Sigmoid colon (tissue), 7 donors: ENCODE data around the gene SLC7A6OS. TPM values are rescaled to one million over a fixed set of nuclear protein-coding genes. Genes with fewer than 3 reads are reported as not detected.
A peak's percentile ranks its signal among the peaks of the same experiment; 100 is the strongest.

Source experiments
- DNase-seq: peaks from one replicate; pipeline ENCODE4 v3.0.0-alpha.2; 2019
- H3K27ac ChIP-seq, 4 donors: fragments of 200-600 bp; sonication (generic); one replicate each; pipeline ENCODE4 v1.5.1; 2016 to 2019; ENCODE audit warnings: mild to moderate bottlenecking in 1 of 4
- H3K27me3 ChIP-seq, 3 donors: fragments of 200-600 bp; sonication (generic); one replicate each; pipeline ENCODE4 v1.5.1; 2019; ENCODE audit warnings: mild to moderate bottlenecking in 1 of 3
- H3K36me3 ChIP-seq, 4 donors: fragments of 200-600 bp; sonication (generic); one replicate each; pipeline ENCODE4 v1.5.1; 2016 to 2019
- H3K4me1 ChIP-seq, 4 donors: fragments of 200-600 bp; sonication (generic); one replicate each; pipeline ENCODE4 v1.5.1; 2017 to 2019
- H3K4me3 ChIP-seq, 4 donors: fragments of 200-600 bp; sonication (generic); one replicate each; pipeline ENCODE4 v1.5.1; 2017 to 2019; ENCODE audit warnings: mild to moderate bottlenecking in 2 of 4, moderate library complexity in 1 of 4
- H3K9me3 ChIP-seq, 4 donors: fragments of 200-600 bp in 3 of 4; sonication (generic) in 3 of 4; one replicate each; pipeline versions ENCODE4 v1.5.1 to v1.6.1; 2013 to 2019
- EP300 ChIP-seq, 4 donors: sonication (generic); formaldehyde crosslinking; IDR thresholded peaks; one replicate each; pipeline ENCODE4 v1.6.1; 2017; ENCODE audit warnings: antibody characterized with exemption in 4 of 4
- POLR2A ChIP-seq, 2 donors: fragments of 450-650 bp; IDR thresholded peaks; one replicate each; pipeline ENCODE4 v1.6.1; 2016; ENCODE audit warnings: antibody characterized with exemption in 2 of 2, mild to moderate bottlenecking in 2 of 2, moderate library complexity in 2 of 2
- POLR2AphosphoS5 ChIP-seq, 4 donors: sonication (generic); formaldehyde crosslinking; IDR thresholded peaks; one replicate each; pipeline ENCODE4 v1.6.1; 2017; ENCODE audit warnings: antibody characterized with exemption in 4 of 4
- WGBS, 2 donors: extraction: QIAGEN DNeasy Blood & Tissue Kit; methylation state at CpG; one replicate each; pipeline ENCODE4 v1.1.7; 2013; 5-methylcytosine and 5-hydroxymethylcytosine counted together
- intact Hi-C: fragments of 100-400 bp; cut with DNase I; formaldehyde crosslinking; loops from one replicate; pipeline ENCODE4 v1.15.1; 2023
- polyA plus RNA-seq, 3 donors: library from polyadenylated mRNA; stranded (reverse); fragments of 200-250 nt; gene quantifications; one replicate each; pipeline ENCODE4 v1.2.3, GENCODE V29; 2013
- total RNA-seq, 4 donors: library from RNA; depleted of rRNA; stranded (reverse); fragments of >200 nt; gene quantifications; one replicate each; pipeline ENCODE4 v1.1.0, GENCODE V29; 2016
- TF ChIP-seq, protein P1 (sequence below), 4 experiments: fragments of 450-650 bp in 3 of 4; fragments of 200-600 bp in 1 of 4; IDR thresholded peaks; one replicate each; pipeline ENCODE4 v1.5.1; 2016 to 2019; ENCODE audit warnings: antibody characterized with exemption in 4 of 4, mild to moderate bottlenecking in 3 of 4, moderate library complexity in 2 of 4
- donor health status: healthy with polysubstance abuse.
- donor health status: Bipolar disorder and iron deficiency.
- donor health status: healthy.

The SLC7A6OS gene
- total and polyA plus RNA-seq, 7 donors: 4.8 to 20.8 (median 10.0) TPM

DNA sequence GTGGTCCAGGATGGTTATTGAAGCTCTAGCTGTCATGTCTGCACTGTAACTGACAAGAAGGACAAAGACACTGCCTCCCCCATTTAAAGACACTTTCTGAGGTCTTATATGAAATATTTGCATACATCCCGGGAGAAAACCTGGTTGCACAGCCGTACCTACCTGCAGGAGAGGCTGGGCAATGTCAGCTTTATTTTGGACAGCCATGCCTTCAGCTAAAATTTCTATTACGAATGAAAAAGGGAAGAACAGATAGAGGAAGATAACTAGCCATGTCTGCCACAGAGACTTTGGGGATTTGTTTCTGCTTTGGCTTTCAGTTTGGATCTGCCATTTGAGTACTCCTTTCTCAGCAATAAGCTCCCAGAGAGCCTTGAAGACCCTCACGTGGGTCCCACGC lies 27.4 kb downstream of the SLC7A6OS start:
- no peaks in the 10 kb centered on the region for H3K27me3 ChIP-seq
- H3K36me3 ChIP-seq: peaks cover 0 to 18% (median 4%) of the 10 kb centered on the region in 4 donors
- DNase-seq: no peak
- H3K27ac ChIP-seq: peak overlapping the region in 2 of 4 donors; percentile 17 to 31
- no peak overlapping the region for H3K4me3 ChIP-seq
- intact Hi-C loops: no loop called here
- TF ChIP-seq, protein P1, sequence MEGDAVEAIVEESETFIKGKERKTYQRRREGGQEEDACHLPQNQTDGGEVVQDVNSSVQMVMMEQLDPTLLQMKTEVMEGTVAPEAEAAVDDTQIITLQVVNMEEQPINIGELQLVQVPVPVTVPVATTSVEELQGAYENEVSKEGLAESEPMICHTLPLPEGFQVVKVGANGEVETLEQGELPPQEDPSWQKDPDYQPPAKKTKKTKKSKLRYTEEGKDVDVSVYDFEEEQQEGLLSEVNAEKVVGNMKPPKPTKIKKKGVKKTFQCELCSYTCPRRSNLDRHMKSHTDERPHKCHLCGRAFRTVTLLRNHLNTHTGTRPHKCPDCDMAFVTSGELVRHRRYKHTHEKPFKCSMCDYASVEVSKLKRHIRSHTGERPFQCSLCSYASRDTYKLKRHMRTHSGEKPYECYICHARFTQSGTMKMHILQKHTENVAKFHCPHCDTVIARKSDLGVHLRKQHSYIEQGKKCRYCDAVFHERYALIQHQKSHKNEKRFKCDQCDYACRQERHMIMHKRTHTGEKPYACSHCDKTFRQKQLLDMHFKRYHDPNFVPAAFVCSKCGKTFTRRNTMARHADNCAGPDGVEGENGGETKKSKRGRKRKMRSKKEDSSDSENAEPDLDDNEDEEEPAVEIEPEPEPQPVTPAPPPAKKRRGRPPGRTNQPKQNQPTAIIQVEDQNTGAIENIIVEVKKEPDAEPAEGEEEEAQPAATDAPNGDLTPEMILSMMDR (IDR thresholded peaks at IDR 0.05): no peak
- TF ChIP-seq EP300 (IDR thresholded peaks at IDR 0.05) (no peak), POLR2A (IDR thresholded peaks at IDR 0.05) (no peak), POLR2AphosphoS5 (IDR thresholded peaks at IDR 0.05) (no peak)
- 67% methylated on average over 5 of the region's 5 CpGs for WGBS, 2 donors
- H3K9me3 ChIP-seq: no peaks in the 10 kb centered on the region
- H3K4me1 ChIP-seq: peaks cover 0 to 13% (median 2%) of the 10 kb centered on the region in 4 donors

DNA sequence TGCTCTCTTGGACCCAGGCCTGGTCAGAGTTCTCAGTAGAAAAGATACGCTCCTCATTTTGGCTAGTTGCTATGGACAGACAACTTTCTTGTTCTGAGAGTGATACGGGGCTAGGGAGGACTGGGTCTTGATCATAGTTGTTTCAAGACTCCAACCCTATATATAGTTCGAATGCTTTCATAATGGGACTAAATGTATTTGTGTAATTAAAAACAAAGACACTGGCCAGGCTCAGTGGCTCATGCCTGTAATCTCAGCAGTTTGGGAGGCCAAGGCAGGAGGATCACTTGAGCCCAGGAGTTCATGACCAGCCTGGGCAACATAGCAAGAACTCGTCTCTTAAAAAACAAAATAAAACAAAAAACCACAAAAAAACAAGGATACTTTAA lies 28.7 kb downstream of the SLC7A6OS start:
- Histone ChIP-seq H3K27me3 (no peaks in the 10 kb centered on the region), H3K27ac (no peak overlapping the region), H3K9me3 (no peaks in the 10 kb centered on the region), H3K4me3 (no peak overlapping the region), H3K36me3 (peaks cover 0 to 9% (median 3%) of the 10 kb centered on the region in 4 donors), H3K4me1 (peaks cover 0 to 1% (median under 1%) of the 10 kb centered on the region in 4 donors)
- intact Hi-C loops: no loop called here
- WGBS, 2 donors: 80 to 90% methylated on average over 4 of the region's 4 CpGs
- TF ChIP-seq POLR2AphosphoS5 (IDR thresholded peaks at IDR 0.05): no peak
- no peak for TF ChIP-seq POLR2A (IDR thresholded peaks at IDR 0.05)
- no peak for TF ChIP-seq EP300 (IDR thresholded peaks at IDR 0.05)
- TF ChIP-seq, protein P1 (IDR thresholded peaks at IDR 0.05): no peak
- no peak for DNase-seq

DNA sequence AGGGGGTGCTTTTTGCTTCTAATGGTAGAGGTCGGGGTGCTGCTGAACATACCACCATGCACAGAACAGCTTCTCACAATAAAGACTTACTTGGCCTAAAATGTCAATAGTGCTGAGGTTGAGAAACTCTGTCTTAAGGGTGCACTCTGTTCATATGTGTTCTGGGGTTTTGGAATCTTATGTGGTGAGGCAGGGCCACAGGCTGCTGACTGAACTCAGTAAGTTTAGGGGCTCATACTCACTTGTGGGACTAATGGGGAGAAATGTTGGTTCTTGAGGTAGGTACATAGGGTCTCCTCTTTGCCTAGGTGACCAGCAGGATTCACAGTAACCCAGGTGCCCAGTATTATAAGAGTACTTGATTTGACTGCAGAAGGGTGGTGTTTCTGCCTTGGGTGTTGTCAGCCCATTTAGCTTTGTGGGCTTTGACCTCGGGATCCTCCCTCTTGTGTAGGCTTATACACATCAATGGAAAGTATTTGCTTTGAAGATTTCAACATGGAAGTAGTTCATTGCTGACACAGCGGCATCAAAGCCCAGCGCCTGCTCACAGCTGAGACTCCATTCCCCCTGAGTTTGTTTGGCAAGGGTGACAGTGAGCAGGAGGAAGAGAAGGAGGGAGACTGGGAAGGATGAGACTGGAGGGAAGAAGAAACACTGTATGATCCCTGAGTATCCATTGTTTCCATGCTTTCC lies 29.2 kb downstream of the SLC7A6OS start:
- Histone ChIP-seq H3K4me3 (no peak overlapping the region), H3K4me1 (peaks cover 0 to 6% (median 6%) of the 10 kb centered on the region in 4 donors), H3K27ac (no peak overlapping the region), H3K9me3 (no peaks in the 10 kb centered on the region), H3K27me3 (no peaks in the 10 kb centered on the region), H3K36me3 (peaks cover 0 to 9% (median 3%) of the 10 kb centered on the region in 4 donors)
- WGBS, 2 donors: 76 to 78% methylated on average over 4 of the region's 4 CpGs
- DNase-seq: no peak
- intact Hi-C loops: no loop called here
- TF ChIP-seq EP300 (IDR thresholded peaks at IDR 0.05) (no peak), POLR2AphosphoS5 (IDR thresholded peaks at IDR 0.05) (no peak), POLR2A (IDR thresholded peaks at IDR 0.05) (no peak)
- TF ChIP-seq, protein P1 (IDR thresholded peaks at IDR 0.05): no peak

DNA sequence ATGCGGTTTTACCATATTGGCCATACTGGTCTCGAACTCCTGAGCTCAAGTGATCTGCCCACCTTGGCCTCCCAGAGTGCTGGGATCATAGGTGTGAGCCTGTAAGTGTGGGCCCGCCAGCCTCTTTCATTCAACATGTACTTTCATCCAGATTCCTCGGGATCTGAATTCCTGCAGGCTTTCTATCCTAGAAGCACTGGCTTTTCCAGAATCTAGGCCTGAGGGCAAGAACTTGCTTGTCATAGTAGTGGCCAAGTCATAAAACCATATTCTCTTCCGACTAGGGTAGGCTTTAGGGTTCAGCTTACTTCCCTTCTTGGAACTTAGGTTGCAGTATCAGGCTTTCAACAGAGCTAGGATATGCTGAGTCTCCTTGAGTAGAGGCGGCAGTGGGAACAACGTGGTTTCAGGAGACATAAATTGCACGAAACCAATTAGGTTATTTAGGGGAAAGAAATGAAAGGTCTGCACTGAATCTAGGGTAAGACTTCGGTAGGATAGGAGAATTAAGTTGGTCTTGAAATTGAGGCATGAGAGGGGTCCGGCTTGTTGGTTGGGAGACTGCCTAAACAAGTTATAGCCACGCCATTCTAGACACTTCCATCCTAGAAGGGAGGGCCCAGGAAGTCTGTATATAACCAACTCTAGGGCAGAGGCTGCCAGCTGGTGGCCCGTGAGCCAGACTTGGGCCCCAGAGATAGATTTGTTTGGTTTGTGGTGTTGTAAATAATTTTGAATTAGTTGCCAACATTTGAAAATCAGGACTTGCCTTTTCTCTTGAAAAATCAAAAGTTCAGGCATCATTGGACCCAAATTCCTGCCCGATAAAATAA lies 30.8 kb downstream of the SLC7A6OS start:
- TF ChIP-seq POLR2AphosphoS5 (IDR thresholded peaks at IDR 0.05) (no peak), POLR2A (IDR thresholded peaks at IDR 0.05) (no peak), EP300 (IDR thresholded peaks at IDR 0.05) (no peak)
- TF ChIP-seq, protein P1 (IDR thresholded peaks at IDR 0.05): no peak
- WGBS, 2 donors: 72 to 84% methylated on average over 13 of the region's 13 CpGs
- H3K36me3 ChIP-seq: peaks cover 0 to 11% (median 4%) of the 10 kb centered on the region in 4 donors
- no peak overlapping the region for H3K4me3 ChIP-seq
- peaks cover 0 to 22% (median 19%) of the 10 kb centered on the region in 4 donors for H3K4me1 ChIP-seq
- intact Hi-C loops: no loop called here
- no peak overlapping the region for H3K27ac ChIP-seq
- DNase-seq: no peak
- H3K27me3 ChIP-seq: no peaks in the 10 kb centered on the region
- H3K9me3 ChIP-seq: no peaks in the 10 kb centered on the region
